ENCODE data around the gene CRIP3.

CRIP3 gene

DNA sequence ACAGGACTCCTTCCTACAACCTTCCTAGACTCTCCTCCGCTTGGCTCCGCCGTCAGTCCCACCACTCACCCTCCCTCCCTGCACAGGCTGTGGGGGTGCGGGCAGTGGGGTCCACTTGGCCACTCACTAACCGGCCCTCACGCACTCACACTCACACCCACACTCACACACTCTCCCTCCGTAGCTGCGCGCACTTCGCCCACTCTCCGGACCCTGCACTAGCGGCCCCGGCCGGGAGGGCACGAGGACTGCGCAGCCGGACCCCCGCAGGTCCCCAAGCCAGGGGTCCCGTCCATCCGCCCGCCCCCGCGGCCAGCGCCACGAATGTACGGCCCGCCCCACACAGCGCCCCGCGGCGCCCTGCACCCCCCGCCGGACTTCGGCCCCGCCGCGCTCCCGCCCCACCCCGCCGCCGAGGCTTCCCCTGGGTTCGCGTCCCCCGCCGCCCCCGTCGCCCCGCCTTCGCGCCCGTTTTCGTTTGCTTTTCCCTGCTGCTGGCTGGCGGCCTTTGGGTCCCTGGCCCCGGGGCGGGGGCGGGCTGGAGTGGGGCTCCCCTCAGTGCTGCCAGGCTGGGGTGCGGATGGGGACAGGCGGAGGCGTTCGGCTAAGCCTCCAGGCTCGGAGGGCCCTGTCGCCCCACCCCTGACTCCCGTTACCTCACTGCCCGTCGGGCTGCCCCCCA is 33.6 kb downstream of the CRIP3 start:
- no peak for TF ChIP-seq CTCF (IDR thresholded peaks at IDR 0.05; ENCODE audit: control insufficient read depth, insufficient read depth, low read depth, low read length, missing control alignments)
- H3K4me3 ChIP-seq (ENCODE audit: control insufficient read depth, low read depth, low read length) = peak overlapping the region; percentile 29
- DNase-seq (ENCODE audit: low read depth) = no peak

DNA sequence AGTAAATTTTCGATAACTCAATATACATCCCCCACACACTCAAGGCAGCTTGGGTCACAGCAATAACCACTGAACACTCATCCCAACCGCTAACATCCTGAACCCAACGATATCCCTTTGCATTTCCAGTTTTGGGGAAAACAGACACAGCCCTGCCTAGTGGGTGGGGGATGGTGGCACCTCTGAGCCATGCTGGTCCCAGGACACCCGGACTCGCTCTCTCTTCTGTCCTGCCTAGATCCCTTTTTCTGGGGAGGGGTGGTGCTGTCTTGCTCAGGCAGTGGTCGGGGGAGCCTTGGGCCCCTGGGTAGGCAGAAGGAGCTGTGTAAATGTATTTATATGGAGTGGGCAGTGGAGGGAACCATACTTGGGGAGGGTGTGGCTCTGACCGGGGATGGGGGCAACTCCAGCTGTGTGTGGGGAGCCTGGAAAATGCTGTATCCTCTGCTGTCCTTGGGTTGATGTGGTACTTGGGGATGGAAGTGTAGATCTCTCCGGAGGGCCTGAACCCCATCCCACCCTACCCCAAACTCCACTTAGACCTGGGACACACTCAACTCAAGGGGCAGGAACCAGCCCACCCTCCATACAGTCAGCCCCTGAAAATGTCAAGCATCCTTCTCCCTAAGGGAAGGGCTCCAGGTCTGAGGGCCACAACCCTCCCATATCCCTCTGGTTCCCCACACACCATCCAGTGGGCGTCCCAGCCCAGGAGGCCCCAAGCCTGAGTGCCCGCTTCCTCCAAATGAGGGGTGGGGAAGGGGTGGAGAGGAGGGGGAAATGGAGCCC is 34.3 kb downstream of the CRIP3 start:
- H3K4me3 ChIP-seq (ENCODE audit: control insufficient read depth, low read depth, low read length) = no peak overlapping the region
- DNase-seq (ENCODE audit: low read depth) = no peak
- TF ChIP-seq CTCF (IDR thresholded peaks at IDR 0.05; ENCODE audit: control insufficient read depth, insufficient read depth, low read depth, low read length, missing control alignments) = no peak

DNA sequence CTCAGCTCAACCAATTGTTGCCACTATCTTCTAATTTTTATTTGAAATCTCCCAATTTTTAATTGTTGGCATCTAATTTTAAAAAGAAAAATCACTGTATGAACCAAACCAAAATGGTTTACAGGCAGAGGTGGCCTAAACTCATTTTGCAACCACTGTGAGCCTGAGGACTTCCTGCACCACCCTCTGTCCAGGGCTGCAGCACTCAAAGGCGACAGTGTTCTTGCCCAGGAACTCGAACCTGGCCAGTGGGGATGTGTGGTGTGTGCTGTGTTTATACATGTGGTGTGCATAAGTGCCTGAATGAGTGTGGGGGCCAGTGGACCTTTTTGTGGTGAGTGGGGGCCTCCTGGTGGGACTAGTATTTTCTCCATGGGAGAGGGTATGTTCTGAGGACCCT is 34.9 kb downstream of the CRIP3 start:
- TF ChIP-seq CTCF (IDR thresholded peaks at IDR 0.05; ENCODE audit: control insufficient read depth, insufficient read depth, low read depth, low read length, missing control alignments) = no peak
- H3K4me3 ChIP-seq (ENCODE audit: control insufficient read depth, low read depth, low read length) = no peak overlapping the region
- DNase-seq (ENCODE audit: low read depth) = no peak

GRCh38 chr6:43271944-43272343 is 36.7 kb downstream of the CRIP3 start:
- DNase-seq (ENCODE audit: low read depth) = no peak
- no peak for TF ChIP-seq CTCF (IDR thresholded peaks at IDR 0.05; ENCODE audit: control insufficient read depth, insufficient read depth, low read depth, low read length, missing control alignments)
- no peak overlapping the region for H3K4me3 ChIP-seq (ENCODE audit: control insufficient read depth, low read depth, low read length)

GRCh38 chr6:43271103-43271815 is 37.4 kb downstream of the CRIP3 start:
- DNase-seq (ENCODE audit: low read depth) = no peak
- TF ChIP-seq CTCF (IDR thresholded peaks at IDR 0.05; ENCODE audit: control insufficient read depth, insufficient read depth, low read depth, low read length, missing control alignments) = no peak
- no peak overlapping the region for H3K4me3 ChIP-seq (ENCODE audit: control insufficient read depth, low read depth, low read length)

DNA sequence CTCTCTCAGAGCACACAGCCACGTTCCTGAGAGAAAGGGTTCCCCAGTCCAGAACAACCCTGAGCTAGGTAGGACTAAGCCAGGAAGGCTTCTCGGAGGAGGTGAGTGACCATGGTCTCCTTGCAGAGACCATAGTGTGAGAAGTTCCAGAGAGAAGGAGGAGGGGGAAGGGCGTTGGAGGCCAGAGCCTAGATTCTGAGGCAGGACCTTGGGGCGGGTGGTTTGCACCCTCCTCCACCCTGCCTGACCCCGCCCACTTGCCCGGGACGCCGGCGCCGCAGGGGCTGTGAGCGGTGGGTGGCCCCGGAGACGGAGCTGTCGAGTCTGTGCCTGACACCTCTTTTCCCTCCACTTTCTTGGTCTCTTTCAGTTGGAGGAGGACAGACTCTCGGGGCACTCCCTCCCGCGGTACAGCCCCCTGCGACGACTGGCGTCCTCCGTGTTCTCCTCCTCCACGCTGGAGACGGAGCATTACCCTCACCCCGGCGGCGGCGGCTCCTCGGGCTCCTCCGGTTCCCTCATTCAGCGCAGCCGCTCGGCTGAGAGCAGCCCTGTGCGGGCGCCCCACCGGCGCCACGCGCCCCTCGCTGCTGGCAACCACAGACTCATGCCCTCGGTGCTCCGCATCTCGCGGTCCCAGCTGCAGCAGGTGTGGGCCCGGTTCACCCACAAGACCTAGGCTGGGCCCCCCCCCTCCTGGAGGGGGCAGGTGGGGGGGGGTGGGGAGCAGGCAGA is 39.2 kb downstream of the CRIP3 start:
- peak overlapping the region; percentile 38 for H3K4me3 ChIP-seq (ENCODE audit: control insufficient read depth, low read depth, low read length)
- DNase-seq (ENCODE audit: low read depth) = no peak
- no peak for TF ChIP-seq CTCF (IDR thresholded peaks at IDR 0.05; ENCODE audit: control insufficient read depth, insufficient read depth, low read depth, low read length, missing control alignments)

All from AG09309 (cell line).